Psoas muscle (tissue), 8 donors: Measurements from ENCODE around the gene LPAR1. TPM values are rescaled to one million over a fixed set of nuclear protein-coding genes. Genes with fewer than 3 reads are reported as not detected.
"Not testable (repeated sequence)": the region's sequence is repeated elsewhere in the genome, so short reads cannot be mapped to it uniquely, and the experiment has no call there.

ENCODE experiments used
- ATAC-seq, 4 donors: fragments of 200-7000 bp; cut with Tn5 transposase; one replicate each; pipeline ENCODE4 v1.9.1; 2020; ENCODE audit warnings: moderate library complexity in 3 of 4, mild to moderate bottlenecking in 2 of 4
- DNase-seq, 2 donors: peaks; one replicate each; pipeline ENCODE4 v3.0.0-alpha.2; 2020
- H3K27ac ChIP-seq: fragments of 200-600 bp; one replicate; pipeline ENCODE4 v1.8.0; 2022
- H3K27me3 ChIP-seq, 3 donors: fragments of 200-600 bp in 1 of 3; one replicate each; pipeline versions ENCODE4 v1.6.1 to v1.8.0; 2013 to 2022; ENCODE audit warnings: low read length in 2 of 3, mild to moderate bottlenecking in 2 of 3, moderate library complexity in 1 of 3; ENCODE audit not compliant: insufficient read depth in 3 of 3
- H3K36me3 ChIP-seq, 2 donors: fragments of 200-600 bp in 1 of 2; one replicate each; pipeline versions ENCODE4 v1.6.1 to v1.8.0; 2013 to 2022; ENCODE audit warnings: low read depth in 1 of 2, mild to moderate bottlenecking in 1 of 2, moderate library complexity in 1 of 2; ENCODE audit not compliant: insufficient read depth in 1 of 2
- H3K4me1 ChIP-seq: fragments of 200-600 bp; one replicate; pipeline ENCODE4 v1.8.0; 2022
- H3K4me3 ChIP-seq: fragments of 200-600 bp; one replicate; pipeline ENCODE4 v1.8.0; 2022; ENCODE audit warnings: mild to moderate bottlenecking
- H3K9me3 ChIP-seq: fragments of 200-600 bp; one replicate; pipeline ENCODE4 v1.8.0; 2022
- WGBS, 3 donors: extraction: QIAGEN DNeasy Blood & Tissue Kit; methylation state at CpG; one replicate each; pipeline versions ENCODE4 v1.1.6 to v1.1.7; 2013; 5-methylcytosine and 5-hydroxymethylcytosine counted together
- intact Hi-C, 2 donors: fragments of 100-400 bp; cut with DNase I; formaldehyde crosslinking; loops; one replicate each; pipeline versions ENCODE4 v1.11.0 to v1.14.2; 2022
- polyA plus RNA-seq, 3 donors: library from polyadenylated mRNA; stranded (reverse); fragments of 200-250 nt; gene quantifications; one replicate each; pipeline ENCODE4 v1.2.3, GENCODE V29; 2013
- total RNA-seq, 4 donors: library from RNA; stranded (reverse); fragmentation: NEBNext Ultra II Directional in 2 of 4; extraction: Animal tissue kit (Norgen Biotek cat#: 25700) in 2 of 4; gene quantifications; one replicate each; pipeline versions ENCODE4 v1.2.1 to v1.2.4, GENCODE V29; 2021 to 2023
- TF ChIP-seq, protein P1 (sequence below): fragments of 200-600 bp; IDR thresholded peaks from one replicate; pipeline ENCODE4 v1.8.0; 2022; ENCODE audit warnings: antibody characterized with exemption
- donor health status: healthy with polysubstance abuse.
- donor health status: DM: no; HTN: no; CAD: no; lungs with moderate emphysema.
- donor health status: Bipolar disorder and iron deficiency.
- donor health status: healthy.
- donor health status: DM: yes; HTN: yes; CAD: no.
- donor health status: DM: no; HTN: no; CAD: no.
- donor health status: DM: no; HTN: no; CAD: no.
- donor health status: DM: yes; HTN: yes; CAD: no.

LPAR1 gene
- total and polyA plus RNA-seq, 7 donors = 2.5 to 7.7 (median 4.7) TPM

GRCh38 chr9:110832926-110833325 is 205.3 kb downstream of the LPAR1 start:
- no peak for DNase-seq
- Histone ChIP-seq H3K27me3 (no peaks in the 10 kb centered on the region), H3K36me3 (no peaks in the 10 kb centered on the region), H3K27ac (no peak overlapping the region), H3K9me3 (no peaks in the 10 kb centered on the region), H3K4me3 (no peak overlapping the region), H3K4me1 (no peaks in the 10 kb centered on the region)
- intact Hi-C loops = no loop called here
- TF ChIP-seq, protein P1, sequence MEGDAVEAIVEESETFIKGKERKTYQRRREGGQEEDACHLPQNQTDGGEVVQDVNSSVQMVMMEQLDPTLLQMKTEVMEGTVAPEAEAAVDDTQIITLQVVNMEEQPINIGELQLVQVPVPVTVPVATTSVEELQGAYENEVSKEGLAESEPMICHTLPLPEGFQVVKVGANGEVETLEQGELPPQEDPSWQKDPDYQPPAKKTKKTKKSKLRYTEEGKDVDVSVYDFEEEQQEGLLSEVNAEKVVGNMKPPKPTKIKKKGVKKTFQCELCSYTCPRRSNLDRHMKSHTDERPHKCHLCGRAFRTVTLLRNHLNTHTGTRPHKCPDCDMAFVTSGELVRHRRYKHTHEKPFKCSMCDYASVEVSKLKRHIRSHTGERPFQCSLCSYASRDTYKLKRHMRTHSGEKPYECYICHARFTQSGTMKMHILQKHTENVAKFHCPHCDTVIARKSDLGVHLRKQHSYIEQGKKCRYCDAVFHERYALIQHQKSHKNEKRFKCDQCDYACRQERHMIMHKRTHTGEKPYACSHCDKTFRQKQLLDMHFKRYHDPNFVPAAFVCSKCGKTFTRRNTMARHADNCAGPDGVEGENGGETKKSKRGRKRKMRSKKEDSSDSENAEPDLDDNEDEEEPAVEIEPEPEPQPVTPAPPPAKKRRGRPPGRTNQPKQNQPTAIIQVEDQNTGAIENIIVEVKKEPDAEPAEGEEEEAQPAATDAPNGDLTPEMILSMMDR = no peak
- WGBS, 3 donors = 78 to 80% (median 80%) methylated on average over 3 of the region's 3 CpGs
- ATAC-seq = no peak

DNA sequence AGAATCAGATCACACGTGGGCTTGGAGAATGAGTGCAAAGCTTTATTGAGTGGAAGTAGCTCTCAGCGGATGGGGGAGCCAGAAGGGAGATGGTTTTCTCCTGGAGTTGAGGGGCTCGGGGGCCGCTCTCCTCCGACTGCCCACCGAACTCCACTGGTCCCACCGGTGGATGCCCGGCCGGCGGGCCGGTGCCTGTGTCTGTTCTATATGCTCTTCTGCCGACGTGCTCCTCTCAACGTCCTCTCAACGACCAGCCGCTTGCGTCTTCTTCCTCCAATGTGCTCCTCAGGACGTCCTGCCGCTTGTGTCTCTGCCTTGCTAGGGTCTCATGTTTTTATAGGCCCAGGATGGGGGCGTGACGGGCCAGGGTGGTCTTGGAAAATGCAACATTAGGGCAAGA is 207.8 kb downstream of the LPAR1 start:
- TF ChIP-seq, protein P1 = no peak
- WGBS, 3 donors = 97 to 98% (median 97%) methylated on average over 21 of the region's 21 CpGs

DNA sequence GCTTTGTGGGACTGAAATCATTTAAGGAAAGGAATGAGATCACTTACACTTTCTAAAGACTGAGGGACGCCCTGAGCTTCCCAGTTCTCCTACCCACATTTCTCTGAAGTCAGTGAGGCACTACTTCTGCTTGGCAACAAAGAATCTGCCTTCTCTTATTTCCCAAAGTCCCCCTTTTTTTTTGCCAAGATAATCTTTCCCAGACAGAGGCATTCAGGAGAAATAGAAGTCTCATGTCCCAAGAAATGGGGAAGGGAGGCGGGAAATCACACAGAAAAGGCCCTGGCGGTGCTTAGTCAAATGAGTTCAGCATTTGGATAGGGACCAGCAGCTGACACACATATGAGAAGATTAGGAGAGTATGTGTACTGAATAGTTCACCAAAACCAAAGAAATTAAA is 210.0 kb downstream of the LPAR1 start:
- WGBS, 3 donors = 33 to 59% (median 40%) methylated on average over 3 of the region's 3 CpGs
- Histone ChIP-seq H3K4me3 (no peak overlapping the region), H3K36me3 (no peaks in the 10 kb centered on the region), H3K27me3 (no peaks in the 10 kb centered on the region), H3K4me1 (no peaks in the 10 kb centered on the region), H3K9me3 (no peaks in the 10 kb centered on the region), H3K27ac (no peak overlapping the region)
- intact Hi-C loops = no loop called here
- ATAC-seq = no peak
- TF ChIP-seq, protein P1 = no peak
- DNase-seq = peak in 1 of 2 donors; percentile 23

More for the DNA sequence above, 207.8 kb downstream of the LPAR1 start:
- intact Hi-C loops = no loop called here
- Histone ChIP-seq H3K27ac (no peak overlapping the region), H3K4me1 (no peaks in the 10 kb centered on the region), H3K27me3 (no peaks in the 10 kb centered on the region), H3K4me3 (no peak overlapping the region), H3K36me3 (no peaks in the 10 kb centered on the region), H3K9me3 (no peaks in the 10 kb centered on the region)
- ATAC-seq = no peak
- DNase-seq = peak in 1 of 2 donors; percentile 49

- H3K36me3 ChIP-seq, H3K27me3 ChIP-seq, H3K9me3 ChIP-seq, H3K27ac ChIP-seq, DNase-seq, H3K4me1 ChIP-seq, intact Hi-C loops, ATAC-seq, H3K4me3 ChIP-seq: not testable (repeated sequence)
- WGBS, 3 donors = 81 to 86% (median 84%) methylated on average over 9 of the region's 9 CpGs
Observed at GRCh38 chr9:110826400-110826799, 211.9 kb downstream of the LPAR1 start.

DNA sequence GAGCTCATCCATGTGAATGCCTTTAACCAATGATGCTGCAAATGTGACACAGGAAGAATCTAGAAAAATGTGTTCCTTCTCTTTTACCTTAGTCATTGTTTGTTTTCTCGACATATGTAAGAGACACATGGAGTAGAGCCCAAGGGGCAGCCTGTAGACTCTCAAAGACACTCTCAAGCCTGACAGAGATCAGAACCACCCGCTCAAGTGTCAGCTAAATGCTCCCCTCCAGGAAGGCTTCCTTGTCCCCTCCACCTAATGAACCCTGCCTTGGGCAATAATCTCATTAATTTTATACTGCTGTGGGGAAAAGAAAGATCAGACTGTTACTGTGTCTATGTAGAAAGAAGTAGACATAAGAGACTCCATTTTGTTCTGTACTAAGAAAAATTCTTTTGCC is 212.3 kb downstream of the LPAR1 start:
- DNase-seq (no peak), ATAC-seq (no peak)
- H3K36me3 ChIP-seq = no peaks in the 10 kb centered on the region
- TF ChIP-seq, protein P1 = no peak
- intact Hi-C loops = no loop called here
- no peaks in the 10 kb centered on the region for H3K4me1 ChIP-seq
- 88 to 98% (median 89%) methylated on average over 2 of the region's 2 CpGs for WGBS, 3 donors
- H3K4me3 ChIP-seq = no peak overlapping the region
- no peak overlapping the region for H3K27ac ChIP-seq
- H3K9me3 ChIP-seq = no peaks in the 10 kb centered on the region
- no peaks in the 10 kb centered on the region for H3K27me3 ChIP-seq

GRCh38 chr9:110825129-110825528 is 213.1 kb downstream of the LPAR1 start:
- H3K27ac ChIP-seq, H3K36me3 ChIP-seq, H3K27me3 ChIP-seq, H3K9me3 ChIP-seq, ATAC-seq, H3K4me1 ChIP-seq, DNase-seq, intact Hi-C loops, H3K4me3 ChIP-seq: not testable (repeated sequence)
